AG08395 (cell line): Measurements from ENCODE around the gene PALM3.

Experiments
- DNase-seq: peaks from one replicate; pipeline ENCODE4 v3.0.0; 2012; ENCODE audit warnings: mixed read lengths, low spot score

Gene PALM3

DNA sequence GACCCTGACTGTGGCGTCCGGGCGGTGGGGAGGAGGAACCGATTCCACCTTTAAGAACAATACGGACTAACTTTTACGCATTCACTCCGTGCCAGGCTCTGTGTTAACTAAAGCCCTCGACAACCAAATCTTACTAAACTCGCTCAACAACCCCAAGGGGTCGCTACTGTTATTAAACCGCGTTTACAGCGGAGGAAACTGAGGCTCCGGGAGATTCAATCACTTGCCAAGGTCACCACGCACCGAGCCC lies 27.5 kb upstream of the PALM3 start:
- no peak for DNase-seq

DNA sequence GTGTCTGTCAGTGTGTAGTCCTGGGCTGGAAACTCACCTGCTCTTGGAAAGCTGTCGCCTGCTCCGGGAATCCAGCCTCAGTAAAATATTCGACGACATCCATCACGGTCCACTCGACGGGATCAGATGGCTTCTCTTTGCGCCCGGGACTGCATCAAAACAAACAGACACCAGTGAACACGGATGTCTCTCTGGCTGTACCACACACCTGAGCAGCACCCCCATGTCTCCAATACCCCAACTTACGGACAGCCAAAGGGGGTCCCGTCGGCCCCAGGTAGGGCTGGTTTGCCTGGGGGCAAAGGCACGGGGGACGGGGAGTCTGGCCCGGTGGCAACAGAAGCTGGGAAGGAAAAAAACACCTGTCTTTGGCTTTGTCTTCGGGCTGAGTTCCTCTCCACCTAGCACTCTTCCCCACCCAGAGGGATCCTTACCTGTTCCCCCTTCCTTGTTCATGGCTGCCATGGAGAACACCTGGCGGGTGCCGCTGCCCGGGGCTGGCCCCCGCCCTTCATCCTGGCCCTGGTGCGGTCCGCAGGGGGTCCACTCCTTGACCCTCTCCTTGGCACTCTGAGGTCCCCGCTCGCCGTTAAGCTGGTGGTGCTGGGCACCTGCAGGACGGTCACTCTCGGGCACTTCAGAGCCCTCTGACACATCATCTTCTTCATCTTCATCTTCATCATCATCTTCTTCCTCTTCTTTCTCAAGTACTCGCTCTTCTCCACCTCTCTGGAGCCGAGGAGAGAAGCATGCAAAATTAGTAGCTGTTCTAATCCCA lies 26.9 kb upstream of the PALM3 start:
- no peak for DNase-seq

DNA sequence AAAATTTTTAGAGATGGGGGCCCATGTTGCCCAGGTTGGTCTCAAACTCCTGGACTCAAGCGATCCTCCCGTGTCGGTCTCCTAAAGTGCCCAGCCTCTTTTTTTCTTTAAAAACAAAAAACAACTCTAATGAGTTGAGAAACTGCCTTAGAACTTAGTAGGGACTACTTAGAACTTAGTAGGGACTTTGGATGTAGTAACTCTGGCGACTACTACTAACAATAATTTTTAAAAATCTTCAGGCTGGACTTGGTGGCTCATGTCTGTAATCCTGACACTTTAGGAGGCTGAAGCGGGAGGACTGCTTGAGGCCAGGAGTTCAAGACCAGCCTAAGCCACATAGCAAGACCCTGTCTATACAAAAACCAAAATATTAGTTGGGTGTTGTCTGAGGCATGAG lies 24.2 kb upstream of the PALM3 start:
- DNase-seq = no peak

DNA sequence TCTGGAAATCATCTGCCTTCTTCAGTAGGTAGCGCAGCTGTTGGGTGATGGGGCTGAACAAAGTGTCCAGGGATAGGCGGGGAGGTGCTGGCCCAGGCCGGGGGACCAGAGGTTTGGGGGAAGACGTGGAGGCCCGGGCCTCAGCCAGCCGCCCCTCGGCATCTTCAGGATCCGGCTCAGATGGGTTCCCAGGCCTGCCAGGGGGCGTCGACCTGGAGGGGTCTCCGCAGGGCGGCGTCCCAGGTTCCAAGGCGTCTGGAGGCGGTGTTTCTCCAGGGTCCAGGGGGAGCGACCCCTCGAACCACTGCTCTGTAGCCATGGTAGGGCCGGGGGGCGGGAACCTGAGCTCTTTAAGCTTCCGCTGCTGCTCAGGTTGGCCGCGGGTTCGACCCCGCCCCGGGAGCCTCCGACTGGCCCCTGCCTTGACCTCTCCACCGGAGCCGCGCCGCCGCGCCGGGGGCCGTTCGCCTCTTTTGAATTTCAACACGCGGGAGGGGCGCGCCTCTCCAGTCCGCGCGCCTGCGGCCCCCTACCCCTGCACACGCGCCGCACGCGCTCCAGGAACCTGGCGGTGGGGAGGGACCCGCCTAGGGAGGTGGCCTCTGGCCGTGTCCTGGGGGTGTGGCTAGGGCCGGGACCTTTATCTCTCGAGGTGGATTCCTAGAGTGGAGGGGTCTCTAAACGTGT lies 23.6 kb upstream of the PALM3 start, which contains the start of gene C19orf67:
TSS of gene C19orf67 (minus strand) at position 475 of the 687 bp plus-strand sequence. CDS start at position 319, 156 bp downstream.
- DNase-seq = no peak

DNA sequence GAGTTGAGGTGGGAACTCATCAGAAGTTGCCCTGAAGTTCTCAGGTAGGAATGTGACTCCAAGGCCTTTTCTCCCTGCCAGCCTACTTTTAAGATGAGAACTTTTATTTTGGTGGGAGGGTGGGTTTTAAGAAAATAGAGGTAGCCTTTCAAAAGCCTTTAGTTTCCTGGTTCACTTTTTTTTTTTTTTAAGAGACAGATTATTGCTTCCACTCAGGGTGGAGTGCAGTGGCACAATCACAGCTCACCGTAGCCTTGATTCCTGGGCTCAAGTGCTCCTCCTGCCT lies 20.7 kb upstream of the PALM3 start:
- no peak for DNase-seq

DNA sequence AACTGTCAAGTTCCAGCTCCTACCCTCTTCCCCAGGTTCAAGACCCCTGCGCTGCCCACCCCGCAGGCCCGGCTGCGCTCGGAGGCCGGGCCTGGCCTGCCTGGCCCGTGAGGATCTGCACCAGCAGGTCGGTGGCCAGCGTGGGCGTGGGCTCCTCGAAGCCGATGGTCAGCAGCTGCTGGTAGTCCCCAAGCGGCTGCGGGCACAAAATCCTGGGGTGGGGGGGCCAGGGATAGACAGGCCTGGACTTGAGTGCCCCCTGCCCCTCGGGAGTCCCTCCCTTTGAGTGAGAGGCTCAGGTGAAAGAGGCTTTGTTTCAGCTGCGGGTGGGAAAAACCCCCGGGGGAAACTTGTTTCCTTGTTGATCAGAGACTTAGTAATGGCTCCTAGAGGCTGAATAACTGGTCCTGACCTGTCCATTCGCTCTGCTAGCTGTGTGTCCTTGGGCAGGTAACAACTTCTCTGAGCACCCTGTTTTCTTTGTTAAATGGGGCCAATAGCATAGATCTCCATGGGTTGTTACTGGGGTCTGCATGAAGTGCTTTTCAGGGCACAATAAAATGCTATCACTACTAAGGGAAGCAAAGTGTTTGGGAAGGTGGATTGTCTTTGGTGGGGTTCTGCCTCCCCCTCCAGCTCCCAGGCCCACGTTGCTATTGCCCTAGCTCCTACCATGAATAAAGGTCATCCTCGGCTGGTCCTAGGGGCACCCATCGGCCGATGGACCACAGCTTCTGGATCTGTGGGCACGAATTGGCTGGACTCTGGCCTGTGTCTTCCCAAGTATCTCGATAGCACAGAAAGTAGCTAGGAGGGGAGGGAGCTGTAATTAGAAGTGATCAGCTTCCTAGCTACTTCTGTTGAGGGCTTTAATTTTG lies 20.2 kb upstream of the PALM3 start:
- DNase-seq = no peak

DNA sequence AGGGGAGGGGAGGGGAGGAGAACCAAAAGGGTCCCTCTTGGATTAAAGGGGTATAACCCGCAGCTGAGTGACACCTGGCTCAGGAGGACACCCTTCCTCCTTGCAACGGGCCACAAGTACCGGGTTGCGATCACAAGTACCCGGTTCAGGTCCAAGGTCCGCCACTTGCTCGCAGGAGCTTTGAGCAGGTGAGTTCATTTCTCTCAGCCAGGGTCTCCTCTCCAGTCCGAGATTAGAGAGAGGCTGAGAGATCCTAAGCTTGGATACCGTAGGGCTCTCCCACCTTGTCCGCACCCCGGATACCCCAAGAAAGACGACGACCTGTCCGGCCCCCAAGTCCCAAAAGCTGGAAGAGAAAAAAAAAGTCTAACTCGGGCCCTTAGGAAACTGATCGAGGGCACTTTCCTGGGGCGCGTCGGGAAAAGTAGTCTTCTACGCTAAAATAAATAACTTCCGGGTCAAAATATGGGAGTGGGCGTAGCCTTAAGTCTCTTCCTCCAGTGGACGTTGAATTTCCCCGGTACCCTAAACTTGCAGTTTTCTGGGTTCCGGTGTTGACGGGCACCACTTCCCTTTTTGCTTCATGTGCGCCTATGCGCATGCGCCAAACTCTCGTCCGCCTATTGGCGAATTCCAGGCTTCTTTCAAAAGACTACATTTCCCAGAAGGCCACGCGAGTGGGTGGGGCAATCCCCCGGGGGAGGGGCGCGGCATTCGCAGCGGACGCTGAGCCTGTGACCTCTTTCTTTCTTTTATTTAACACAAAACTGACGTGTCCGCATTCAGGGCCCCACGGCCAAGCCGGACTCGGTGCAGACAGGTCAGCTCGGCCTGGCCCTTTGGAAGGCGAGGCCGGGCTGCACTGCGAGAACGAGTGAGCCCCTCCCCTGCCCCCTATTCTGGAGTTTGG lies 19.3 kb upstream of the PALM3 start:
- DNase-seq = peak; percentile 99

DNA sequence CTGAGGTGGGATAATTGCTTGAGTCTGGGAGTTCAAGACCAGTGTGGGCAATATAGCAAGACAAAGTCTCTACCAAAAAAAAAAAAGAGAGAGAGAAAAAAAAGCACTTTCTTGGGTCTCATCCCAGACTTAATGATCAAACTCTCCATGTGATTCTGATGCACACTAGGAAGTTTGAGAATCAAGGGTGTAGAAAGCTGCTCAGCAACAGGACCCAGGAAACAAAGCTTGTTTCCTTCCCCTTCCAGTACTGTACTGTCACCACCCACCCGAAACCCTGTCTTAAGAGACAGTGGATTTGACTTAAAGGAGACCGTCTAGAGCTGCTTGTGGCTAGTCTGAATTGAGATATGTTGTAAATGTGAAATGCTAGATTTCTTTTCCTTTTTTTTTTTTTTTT lies 16.5 kb upstream of the PALM3 start:
- DNase-seq = no peak

DNA sequence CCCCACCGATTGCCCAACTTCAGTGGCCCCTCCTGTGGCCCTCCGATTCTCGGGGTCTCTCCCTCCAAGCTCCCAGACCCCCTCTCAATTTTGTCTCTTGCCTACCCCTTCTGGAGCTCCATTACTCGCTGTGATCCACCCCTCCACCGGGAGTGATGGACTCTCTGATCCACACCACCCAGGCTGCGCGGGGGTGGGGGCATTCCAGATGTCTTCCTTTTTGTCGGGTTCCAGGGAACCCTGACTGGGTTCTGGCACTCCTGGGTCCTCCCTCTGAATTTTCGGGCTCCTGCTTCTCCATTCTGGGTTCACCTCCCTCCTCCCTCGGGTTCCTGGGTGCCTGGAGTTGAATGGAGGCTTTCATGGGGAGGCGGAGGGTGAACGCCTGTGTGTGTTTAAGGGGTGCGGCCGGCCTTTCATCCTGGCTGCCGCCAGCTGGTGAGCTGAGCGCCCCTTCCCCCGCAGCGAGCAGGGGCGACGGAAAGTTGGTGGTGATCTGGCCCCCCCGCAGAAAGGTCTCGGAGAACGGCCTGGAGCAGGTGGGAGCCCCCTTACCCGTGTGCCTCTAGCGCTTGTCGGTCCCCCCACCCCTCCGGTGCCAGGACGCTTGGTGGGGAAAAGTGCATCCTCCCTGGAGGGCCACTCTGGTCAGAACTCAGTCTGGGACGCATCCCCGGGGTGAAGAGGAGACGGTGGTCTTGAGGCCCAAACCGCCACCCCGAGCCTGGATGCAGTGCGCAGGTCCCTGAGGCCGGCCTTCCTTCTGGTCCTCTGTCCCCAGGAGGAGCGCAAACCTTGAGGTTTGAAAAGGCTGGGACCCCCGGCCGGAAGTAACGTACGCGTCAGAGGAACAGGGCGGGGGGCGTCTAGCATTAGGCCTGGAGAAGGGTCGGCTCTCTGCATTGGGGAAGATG lies 12.3 kb upstream of the PALM3 start:
- DNase-seq = no peak

DNA sequence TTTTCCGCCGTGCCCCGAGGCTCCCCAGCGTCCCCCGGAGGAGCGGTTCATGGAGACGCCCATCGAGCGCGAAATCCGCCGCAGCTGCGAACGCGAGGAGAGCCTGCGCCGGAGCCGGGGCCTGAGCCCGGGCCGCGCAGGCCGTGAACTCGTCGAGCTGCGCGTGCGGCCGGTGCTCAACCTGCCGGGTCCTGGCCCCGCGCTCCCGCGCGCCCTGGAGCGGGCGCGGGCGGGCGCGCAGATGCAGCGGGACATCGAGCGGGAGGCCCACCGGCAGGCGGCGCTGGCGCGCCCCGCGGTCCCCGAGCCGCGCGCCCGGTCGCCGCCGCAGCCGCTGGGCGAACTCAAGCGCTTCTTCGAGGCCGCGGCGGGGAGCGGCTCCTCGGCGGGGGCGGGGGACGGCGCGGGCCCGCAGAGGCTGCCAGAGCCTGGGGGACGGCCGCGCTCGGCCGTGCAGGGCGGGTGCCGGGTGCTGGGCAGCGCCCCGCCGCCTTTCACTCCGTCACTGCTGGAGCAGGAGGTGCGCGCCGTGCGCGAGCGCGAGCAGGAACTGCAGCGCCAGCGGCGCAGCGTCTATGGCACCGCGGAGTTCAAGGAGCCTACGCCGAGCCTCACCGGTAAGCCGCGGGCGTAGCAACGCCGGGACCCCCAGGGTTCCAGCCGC lies 11.5 kb upstream of the PALM3 start:
- peak; percentile 77 for DNase-seq

DNA sequence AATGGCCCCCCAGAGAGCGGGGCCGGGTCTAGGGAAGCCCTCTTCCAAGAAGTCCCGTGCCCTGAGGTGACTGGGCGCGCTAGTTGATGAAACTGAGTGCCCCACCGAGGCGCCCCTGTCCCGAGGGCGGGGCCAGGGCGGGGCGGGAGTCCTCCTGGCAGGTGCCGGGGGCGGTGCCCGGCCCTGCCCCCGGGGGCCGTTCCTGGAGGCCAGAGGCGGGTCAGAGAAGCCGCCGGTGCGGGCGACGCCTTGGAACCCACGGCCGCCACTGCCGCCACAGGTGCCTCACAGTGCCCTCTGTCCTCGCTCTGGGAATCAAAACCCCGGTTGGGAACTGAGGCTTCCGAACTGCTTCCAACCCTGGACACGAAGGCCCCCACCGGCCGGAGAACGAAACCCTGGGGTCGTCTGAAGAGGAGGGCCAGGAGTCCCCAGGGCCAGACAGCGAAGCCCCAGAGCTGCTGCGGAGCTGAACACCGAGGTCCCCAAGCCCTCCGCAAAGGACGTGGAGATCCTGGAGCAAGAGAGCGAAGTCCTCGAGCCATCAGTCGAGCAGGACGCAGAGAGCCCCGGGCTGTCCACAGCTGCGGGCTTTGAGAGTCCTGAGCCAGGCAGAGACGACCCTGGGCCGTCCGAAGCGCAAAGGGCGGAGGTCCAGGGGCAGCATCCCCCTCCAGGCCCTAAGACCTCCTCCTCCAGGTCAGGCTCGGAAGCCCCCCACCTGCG lies 10.8 kb upstream of the PALM3 start, which contains the start of gene MISP3:
TSS of gene MISP3 (plus strand) at position 252 of the 726 bp plus-strand sequence. CDS start 524 bp downstream, outside the sequence.
- DNase-seq = no peak

DNA sequence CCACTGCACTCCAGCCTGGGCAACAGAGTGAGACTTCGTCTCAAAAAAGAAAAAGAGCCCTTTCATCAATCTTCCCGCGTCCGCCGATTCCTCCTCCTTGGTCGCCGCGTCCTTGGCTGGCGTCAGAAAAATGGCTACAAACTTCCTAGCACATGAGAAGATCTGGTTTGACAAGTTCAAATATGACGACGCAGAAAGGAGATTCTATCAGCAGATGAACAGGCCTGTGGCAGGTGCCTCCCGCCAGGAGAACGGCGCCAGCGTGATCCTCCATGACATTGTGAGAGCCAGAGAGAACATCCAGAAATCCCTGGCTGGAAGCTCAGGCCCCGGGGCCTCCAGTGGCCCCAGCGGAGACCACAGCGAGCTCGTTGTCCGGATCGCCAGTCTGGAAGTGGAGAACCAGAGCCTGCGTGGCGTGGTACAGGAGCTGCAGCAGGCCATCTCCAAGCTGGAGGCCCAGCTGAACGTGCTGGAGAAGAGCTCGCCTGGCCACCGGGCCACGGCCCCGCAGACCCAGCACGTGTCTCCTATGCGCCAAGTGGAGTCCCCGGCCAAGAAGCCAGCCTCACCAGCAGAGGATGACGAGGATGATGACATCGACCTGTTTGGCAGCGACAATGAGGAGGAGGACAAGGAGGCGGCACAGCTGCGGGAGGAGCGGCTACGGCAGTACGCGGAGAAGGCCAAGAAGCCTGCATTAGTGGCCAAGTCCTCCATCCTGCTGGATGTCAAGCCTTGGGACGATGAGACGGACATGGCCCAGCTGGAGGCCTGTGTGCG lies 8.6 kb upstream of the PALM3 start:
- DNase-seq = no peak

DNA sequence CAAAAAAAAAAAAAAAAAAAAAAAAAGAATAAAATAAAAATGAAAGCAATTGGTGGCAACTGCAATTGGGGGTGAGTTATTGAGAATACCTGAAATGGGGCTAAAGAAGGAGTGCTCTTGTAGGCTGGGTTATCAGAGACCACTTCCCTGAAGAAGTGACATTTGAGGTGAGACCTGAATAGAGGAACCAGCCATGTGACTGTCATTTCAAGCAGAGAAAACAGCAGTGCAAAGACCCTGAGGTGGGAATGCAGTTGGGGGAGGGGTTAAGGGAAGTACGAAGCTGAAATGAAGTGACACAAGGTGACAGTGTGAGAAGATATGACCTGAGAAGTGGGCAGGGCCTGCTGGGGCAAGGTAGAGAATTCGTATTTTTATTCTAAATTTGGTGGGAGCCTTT lies 4.3 kb upstream of the PALM3 start:
- no peak for DNase-seq

DNA sequence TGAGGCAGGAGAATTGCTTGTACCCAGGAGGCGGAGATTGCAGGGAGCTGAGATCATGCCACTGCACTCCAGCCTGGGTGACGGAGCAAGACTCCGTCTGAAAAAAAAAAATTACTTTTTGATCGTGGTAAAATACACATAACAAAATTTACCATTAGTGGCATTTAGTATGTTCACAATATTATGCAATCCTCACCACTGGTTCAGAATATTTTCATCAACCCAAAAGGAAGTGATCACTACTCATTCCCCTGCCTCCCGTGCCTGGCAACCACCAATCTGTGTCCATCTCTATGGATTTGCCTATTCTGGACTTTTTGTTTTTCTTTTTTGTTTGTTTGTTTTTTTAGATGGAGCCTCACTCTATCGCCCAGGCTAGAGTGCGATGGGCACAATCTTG lies 1.2 kb upstream of the PALM3 start:
- no peak for DNase-seq

DNA sequence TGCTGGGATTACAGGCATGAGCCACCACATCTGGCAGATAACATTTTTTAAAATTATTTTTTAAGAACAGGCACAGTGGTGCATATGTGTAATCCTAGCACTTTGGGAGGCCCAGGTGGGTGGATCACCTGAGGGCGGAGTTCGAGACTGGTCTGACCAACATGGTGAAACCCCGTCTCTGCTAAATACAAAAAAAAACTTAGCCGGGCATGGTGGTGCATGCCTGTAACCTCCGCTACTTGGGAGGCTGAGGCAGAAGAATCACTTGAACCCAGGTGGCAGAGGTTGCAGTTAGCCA lies 631 bp upstream of the PALM3 start:
- DNase-seq = no peak

DNA sequence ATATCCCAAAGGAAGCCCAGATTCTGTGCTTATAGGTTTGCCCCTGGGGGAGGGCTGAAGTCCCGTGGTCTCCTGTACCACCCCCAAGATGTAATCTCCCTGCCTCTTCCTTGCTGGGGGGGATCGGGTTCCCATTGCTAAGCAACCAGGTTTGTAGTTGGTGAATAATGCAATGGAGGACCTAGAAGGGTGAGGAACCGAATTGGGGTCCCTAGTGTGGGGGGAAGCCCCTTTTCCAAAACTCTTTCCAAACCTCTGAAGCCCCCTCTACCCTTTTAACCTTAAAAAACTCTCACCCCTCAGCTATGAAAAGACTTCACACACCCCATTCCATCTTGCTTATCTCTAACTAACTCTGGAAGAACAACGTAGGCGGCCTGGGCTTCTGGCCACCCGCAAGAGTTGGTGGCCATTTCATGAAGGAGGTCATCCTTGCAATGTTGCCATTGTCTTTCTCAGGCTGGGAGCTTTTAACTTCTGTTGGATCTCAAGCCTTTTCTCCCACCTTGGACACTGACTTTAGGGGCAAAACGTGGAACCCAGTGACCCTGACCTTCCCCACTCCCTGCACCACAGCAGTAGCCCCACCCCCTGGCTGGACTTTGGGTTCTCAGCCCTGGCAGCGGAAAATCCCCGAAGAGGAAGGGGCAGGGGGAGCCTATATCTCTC lies 661 bp downstream of the PALM3 start:
- DNase-seq = no peak

DNA sequence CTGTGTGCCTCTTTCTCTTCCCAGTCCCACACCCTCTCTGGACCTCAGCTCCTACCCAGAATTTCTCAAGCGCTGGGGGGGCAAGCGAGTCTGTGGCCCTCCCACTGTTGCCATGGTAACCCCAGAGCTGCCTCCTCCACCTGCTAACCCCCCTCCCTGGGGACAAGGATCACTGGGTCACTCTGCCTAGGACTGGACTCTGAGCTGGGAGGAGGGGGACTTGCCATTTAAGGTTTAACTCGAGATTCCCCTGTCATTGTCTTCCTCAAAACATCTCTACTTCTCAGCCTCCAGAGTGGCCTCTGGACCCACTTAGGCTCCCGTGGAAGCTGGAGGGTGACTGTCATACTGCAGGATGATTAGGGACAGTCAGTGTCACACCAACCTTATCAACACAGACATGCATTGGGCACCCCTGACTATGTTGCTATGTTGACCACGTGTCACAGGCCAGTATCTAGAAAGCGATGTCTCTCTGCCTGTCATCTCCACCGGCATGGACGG lies 2.2 kb downstream of the PALM3 start:
- DNase-seq = no peak

DNA sequence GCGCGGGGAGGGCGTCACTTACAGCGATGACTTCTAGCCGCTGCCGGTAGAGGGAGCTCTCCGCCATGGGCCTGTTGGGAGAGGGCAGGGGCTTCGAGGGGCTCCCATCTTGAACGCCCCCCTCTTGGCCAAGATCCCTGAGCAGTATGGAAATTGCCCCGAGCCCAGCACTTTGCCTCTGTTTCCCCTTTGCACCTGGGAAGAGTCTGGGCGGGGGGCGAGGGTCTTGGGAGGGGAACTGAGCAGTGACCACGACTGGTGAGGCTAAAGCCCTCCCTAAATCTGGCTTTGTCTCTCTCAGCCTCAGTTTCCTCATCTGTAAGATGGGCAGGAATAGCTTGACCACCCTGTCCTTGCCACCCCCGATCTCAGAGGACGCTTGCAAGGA lies 2.8 kb downstream of the PALM3 start:
- DNase-seq = no peak
